Muscle of arm (tissue), 12 donors: ENCODE results near the gene PYHIN1. TPM values are rescaled to one million over a fixed set of nuclear protein-coding genes. Genes with fewer than 3 reads are reported as not detected.
A peak's percentile ranks its signal among the peaks of the same experiment; 100 is the strongest.
"Not testable (repeated sequence)": the region's sequence is repeated elsewhere in the genome, so short reads cannot be mapped to it uniquely, and the experiment has no call there.

ENCODE experiments used
- DNase-seq: peaks from one replicate; pipeline ENCODE4 v3.0.0-alpha.2; 2013
- polyA plus RNA-seq, 12 donors: library from polyadenylated mRNA; unstranded; fragments of 120-200 nt; gene quantifications; one replicate each; pipeline ENCODE4 v1.2.1, GENCODE V29; 2013; ENCODE audit not compliant: insufficient read length in 12 of 12

PYHIN1 gene
- polyA plus RNA-seq, 12 donors: 0.16 to 1.5 (median 0.30) TPM; not detected in 3

DNA sequence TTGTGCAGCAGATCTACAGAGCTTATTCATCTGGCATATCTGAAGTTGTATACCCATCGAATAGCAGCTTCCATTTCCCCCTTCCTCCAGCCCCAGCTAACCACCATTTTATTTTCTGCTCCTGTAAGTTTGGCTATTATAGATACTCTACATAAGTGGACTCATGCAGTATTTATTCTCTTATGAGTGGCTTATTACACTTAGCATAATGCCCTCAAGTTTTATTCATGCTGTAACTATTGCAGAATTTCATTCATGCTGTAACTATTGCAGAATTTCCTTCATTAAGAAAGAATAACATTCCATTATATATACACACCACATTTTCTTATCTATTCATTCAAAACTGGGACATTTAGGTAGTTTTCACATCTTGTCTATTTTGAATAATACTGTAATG is 47.9 kb downstream of the PYHIN1 start:
- DNase-seq: no peak

DNA sequence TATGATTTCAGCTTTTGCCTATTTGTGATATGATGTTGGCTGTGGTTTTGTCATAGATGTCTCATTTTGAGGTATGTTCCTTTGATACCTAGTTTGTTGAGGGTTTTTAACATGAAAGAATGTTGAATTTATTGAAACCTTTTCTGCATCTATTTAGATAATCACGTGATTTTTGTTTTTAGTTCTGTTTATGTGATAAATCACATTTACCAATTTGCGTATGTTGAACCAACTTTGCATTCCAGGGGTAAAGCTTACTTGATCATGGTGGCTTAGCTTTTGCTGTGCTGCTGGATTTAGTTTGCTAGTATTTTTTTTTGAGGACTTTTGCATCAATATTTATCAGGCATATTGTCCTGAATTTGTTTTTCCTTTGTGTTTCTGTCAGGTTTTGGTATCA is 51.9 kb downstream of the PYHIN1 start:
- no peak for DNase-seq

DNA sequence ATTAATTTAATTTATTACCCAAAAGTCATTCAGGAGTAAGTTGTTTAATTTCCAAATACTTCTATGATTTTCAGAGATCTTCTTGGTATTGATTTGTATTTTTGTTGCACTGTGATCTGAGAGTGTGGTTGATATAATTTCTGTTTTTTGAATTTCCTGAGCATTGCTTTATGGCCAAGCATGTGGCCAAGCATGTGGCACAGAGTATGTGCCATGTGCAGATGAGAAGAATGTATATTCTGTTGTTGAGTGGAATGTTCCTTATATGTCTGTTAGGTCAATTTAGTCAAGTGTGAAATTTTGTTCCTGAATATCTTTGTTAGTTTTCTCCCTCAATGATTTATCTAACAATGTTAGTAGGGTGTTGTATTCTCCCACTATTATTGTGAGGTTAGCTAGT is 53.0 kb downstream of the PYHIN1 start:
- no peak for DNase-seq

DNA sequence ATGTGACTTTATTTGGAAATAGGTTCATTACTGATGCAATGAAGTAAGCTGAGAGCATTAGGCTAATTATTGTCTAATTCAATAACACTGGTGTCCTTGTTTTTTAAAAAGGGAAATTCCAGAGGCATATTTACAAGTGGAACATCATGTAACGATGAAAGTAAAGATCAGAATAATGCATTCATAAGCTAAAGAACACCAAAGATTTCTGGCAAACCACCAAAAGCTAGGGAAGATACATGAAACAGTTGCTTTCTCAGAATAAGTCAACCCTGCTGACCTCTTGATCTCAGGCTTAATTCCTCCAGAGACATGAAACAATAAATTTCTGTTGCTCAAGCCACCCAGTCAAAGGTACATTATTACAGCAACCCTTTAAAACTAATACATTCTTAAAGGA is 58.1 kb downstream of the PYHIN1 start:
- DNase-seq: no peak

DNA sequence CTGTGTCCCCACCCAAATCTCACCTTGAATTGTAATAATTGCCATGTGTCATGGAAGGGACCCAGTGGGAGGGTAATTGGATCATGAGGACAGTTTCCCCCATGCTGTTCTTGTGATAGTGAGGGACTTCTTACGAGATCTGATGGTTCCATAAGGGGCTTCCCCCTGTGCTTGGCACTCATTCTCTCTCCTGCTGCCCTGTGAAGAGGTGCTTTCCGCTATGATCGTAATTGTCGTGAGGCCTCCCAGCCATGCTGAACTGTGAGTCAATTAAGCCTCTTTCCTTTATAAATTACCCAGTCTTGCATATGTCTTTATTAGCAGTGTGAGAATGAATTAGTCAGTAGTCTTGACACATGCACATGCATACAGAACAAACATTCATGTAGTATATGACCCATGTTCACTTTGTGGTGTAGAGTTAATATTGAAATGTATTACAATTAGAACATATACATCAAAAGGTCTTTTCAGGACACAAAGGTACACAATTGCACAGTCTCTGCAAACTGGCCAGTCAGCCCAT is 61.5 kb downstream of the PYHIN1 start:
- no peak for DNase-seq

DNA sequence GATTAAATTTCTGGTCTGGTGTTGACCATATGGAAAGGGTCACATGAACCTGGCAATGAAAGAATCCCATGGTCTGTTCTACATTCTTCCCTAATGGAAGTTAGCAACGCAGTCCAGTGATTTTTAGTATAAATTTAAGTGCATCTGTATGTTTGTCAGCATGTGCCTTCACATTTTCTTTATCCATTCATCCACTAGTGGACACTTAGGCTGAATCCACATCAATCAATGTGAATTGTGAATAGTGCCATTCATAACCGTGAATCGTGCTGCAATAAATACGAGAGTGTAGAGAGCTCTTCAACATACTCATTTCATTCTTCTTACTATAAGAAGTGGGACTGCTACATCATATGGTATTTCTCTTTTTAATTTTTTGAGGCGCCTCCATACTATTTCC is 65.6 kb downstream of the PYHIN1 start:
- DNase-seq: no peak

DNA sequence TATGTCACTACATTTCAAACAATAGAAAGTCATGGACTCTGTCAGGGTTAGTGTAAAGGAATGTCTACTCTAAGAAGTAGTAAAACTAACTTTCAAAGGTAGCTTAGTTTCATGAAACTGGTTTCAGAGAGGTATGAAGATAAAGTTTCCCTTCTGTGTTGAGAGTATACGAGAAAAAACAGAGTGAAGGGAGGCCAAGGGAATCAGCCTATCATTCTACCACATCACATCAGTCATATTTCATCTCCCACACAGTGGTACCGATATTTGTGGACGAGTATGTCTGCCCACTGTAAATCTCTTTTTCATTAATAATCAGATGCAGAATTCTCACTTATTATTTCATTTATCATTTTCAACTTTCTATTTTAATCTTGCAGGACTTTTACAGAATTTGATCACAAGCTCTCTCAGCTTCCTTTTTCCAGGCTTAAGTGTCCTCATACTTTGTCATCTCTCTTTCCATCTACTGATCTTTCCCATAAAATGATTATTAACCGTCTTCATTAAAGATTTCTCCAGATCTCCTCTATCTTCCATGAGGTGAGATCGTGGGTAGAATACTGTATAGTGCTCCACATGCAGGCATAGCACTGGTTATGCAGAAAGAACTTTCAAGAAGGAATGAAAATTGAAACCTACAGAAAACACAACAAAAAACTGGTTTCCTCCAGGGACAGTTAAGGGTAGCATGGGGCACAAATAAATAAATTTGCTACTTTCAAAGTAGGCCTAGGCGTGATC is 66.9 kb downstream of the PYHIN1 start:
- DNase-seq: no peak

DNA sequence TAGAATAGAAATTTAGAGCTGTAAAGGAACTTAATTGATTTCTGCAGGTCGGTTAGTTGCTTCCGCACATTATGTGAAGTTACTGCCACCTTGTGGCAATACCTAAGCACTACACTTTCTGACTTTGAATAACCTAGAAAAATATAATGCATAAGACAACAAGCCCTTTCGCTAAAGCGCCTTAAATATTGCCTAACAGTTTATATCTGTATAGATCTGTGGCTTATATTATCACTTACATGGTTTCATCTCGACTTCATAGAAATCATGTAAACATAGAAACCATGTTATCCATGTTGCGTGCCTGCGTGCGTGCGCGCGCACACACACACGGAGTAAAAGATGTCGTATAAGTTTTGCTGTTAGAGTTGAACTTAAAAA is 67.4 kb downstream of the PYHIN1 start:
- peak; percentile 73 for DNase-seq

DNA sequence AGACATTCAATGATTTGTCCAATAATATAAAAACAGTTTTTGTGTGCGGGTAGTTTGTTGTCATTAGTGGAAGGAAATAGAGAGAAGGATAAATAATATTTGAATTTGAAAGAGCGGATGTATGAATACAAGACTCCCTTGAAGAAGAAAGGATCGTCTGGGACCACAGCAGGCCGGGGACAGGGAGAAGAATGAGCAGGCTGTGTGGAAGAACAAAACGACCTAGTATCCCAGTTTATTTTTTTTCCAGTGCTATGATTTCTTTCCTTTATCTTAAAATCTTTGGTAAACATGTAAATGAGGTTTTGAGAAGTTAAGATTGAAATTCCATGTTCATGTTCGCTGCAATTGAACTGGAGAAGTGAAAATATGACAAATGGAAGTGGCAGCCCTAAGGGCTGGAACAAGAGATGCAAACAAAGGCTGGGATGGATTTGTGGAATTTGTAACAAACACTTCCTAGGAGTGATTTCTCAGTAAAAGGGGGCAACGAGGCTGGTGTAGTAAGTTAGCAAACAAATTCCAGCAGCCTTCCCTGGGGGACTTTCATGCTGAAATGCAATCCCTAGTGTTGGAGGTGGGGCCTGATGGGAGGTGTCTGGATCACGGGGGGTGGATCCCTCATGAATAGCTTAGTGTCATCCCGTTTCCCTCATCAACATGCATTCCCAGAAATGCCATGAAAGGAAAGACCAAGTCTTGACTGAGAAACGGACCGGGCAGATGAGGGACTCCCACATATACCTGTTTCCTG is 68.1 kb downstream of the PYHIN1 start:
- peak; percentile 55 for DNase-seq

DNA sequence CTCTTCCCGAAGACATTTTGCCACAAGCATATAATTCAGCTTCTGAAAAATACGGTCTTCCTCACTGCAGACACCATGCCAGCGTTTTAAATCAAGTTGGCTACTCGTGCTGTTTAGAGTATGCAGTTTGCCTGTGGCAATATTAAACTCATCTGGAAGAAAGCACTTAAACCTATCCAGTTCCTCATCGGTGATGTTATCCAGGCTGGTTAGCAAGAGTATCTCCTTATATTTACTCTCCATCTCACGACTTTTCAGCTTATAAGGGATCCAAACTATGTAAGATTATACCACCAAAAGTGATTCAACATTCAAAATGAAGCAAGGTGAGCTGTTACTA is 68.7 kb downstream of the PYHIN1 start:
- DNase-seq: no peak

DNA sequence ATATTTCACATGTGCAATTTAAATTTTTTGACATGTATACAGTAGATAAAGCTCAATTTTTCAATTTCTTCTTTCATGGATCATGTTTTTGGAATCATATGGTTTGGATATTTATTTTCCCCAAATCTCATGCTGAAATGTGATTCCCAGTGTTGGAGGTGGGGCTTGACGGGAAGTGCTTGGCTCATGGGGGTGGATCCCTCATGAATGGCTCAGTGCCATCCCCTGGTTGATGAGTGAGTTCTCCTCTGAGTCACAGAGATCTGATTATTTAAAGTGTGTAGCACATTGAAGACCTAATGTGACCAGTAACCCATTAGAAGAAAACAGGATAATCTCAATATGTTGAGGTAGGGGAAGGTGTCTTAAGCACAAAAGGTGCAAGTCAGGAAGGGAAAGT is 69.3 kb downstream of the PYHIN1 start:
- DNase-seq: peak; percentile 63

DNA sequence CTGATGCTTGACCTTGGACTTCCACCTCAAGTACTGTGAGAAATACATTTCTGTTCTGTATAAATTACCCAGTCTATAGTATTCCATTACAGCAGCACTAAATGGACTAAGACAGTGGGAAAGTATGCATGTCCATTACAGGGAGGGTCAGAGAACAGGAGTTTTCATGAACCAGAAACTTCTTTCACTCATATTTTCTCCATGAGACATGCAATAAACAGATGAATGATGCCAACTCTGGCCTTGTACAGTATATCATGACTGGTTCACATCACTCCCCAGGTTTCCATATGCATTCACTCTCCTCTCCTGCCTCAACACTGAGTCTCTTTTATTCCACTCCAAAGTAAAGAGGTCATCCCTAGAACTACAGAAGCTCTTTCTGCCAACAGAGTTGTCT is 73.8 kb downstream of the PYHIN1 start:
- DNase-seq: no peak

DNA sequence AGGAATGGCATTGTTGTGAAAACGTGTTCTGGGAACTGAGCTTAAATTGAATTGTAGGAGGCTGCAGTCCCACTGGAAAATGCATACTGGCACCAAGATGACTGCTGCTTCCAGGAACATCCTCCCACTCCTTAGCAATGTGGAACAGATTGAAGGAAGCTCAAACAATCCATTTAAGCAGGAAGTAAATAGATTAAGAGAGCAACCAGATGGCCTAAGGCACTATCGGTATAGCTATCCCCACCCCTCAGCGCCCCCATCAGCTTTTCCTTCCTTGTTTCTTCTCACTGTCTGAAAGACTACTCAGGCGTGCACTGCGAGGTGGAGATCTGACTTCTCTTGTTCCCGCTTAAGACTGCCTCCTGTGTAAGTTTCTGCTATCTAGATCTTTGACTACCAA is 74.3 kb downstream of the PYHIN1 start:
- DNase-seq: peak; percentile 32

DNA sequence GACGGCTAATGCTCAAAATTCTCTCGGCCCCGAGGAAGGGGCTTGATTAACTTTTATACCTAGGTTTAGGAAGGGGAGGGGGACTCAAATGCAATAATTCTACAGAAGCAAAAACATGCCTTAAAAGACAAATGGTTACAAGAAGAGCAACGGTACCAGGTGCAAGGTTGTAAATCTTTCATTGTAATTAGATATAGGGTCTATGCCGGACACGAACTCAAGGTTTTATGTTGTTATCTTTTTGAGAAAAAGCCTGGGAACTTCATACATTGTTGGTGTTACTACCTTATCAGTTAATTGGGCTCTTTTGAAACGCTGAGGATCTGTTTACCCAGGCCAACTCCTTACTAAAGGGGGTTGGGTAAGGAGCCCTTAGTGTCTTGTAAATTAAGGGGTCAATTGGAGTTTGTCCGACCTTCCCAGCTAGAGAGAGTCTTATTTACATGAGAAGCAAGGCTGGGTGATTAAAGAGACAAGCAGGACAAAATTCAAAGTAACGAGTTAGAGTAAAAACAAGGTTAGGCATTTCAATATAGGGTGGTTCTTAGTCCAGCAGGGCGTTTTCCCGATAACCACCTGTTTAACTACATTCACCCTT is 75.0 kb downstream of the PYHIN1 start:
- DNase-seq: not testable (repeated sequence)

DNA sequence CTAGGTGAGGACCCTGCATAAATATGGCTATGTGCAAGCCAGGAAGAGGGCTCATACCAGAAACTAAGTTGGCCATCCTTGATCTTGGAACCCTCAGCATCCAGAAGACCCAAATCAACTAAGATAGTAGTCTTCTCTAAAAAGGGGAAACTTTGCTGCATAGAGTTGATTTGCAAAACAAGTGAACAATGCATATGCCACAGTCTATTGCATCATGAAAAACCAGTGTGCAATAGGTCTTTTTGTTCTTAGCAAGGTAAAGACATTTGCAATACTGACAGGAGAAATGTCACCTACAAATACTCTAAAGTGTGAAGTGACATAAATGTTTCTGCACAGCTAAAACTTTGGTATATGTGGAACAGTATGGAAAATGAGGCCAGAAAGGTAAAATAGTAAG is 76.4 kb downstream of the PYHIN1 start:
- DNase-seq: no peak

DNA sequence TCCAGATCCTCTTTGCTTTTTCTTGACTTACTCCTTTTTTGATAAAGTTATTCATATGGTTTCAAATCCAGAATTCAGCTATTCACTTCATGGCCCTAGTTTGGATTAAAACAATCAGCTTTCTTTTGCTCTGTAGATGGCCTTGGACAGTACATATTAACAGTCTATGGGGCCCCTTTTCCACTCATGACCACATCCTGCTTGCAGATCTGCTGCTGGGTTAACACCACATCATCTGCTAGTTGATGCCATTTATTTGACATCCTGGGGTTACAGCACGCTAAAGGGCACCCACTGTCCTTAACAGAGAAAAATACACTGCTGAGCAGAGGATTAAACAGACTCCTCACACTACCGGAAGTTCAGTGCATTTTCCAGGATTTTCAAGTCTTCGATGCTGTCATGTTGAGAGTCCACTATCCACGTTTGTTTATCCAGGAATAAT is 77.4 kb downstream of the PYHIN1 start:
- DNase-seq: no peak

DNA sequence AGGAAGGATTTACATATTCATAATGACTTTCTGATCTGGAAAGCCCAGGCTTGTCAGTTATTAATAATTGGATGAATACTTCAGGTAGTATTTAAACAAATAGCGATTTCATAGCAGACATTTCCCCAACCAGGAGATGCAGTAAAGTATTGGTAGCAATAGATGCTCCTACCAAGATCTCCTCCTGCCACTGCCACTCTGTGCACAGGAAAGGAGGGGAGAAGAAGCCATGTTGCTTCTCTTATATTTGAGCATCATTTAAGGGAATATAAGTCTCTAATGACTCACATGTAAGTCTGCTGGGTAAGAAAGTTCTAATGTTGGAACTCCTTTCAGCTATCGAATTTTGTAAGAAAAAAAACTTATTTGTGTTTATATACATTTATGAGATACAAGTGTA is 77.9 kb downstream of the PYHIN1 start:
- no peak for DNase-seq

DNA sequence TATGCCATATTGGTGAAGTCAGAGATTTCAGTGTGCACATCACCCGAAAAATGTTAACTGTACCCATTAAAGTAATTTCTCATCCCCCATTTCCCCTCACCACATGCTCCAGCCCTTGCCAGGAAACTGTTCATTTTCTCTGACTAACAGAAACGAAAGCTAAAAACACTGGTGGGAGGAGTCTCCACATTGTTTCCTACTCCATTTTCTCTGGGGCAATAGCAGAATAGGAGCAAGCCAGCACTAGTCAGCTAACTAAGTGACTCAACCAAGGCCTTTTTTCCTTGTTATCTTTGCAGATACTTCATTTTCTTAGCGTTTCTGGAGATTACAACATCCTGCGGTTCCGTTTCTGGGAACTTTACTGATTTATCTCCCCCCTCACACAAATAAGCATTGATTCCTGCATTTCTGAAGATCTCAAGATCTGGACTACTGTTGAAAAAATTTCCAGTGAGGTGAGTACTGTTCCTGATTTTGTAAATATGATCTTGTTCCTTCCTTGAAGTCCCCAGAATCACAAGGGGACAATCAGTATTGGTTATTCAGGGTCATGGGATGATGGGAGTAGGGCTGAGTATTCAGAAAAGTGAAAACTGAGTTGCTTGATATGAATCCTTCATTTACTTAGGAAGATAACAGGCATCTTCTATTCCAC is 78.5 kb downstream of the PYHIN1 start, which contains the start of gene IFI16:
Gene IFI16, plus strand, starts transcription at position 204 of the 658 bp plus-strand sequence. CDS start 4,774 bp downstream, outside the sequence.
- peak; percentile 79 for DNase-seq

DNA sequence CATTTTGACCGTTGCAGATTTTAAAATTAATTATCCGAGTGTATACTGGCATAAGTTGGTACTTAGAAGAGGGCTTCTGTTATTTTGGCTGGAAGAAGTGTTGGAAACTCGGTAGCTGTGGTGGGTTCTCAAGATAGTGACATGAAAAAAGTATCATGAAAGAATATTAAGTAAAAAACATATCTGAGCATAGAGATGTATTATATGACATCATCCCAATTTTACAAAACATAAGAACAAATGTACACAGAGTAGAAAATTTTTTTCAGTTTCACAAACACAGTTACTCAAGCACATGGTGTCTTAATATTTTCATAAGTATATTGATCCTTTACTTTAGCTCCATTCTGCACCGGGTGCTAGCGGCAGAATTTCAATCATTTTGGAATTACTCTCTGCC is 79.0 kb downstream of the PYHIN1 start:
- DNase-seq: peak; percentile 10

DNA sequence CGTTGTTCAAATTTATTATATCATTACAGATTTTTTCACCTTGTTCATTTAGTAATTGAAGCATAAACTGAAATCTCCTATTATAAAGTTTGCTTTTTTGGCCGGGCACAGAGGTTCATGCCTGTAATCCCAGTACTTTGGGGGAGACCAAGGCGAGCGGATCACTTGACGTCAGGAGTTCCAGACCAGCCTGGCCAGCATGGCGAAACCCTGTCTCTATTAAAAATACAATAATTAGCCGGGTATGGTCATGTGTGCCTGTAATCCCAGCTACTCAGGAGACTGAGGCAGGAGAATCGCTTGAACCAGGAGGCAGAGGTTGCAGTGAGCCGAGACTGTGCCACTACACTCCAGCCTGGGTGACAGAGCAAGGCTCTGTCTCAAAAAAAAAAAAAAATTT is 79.6 kb downstream of the PYHIN1 start:
- DNase-seq: not testable (repeated sequence)

DNA sequence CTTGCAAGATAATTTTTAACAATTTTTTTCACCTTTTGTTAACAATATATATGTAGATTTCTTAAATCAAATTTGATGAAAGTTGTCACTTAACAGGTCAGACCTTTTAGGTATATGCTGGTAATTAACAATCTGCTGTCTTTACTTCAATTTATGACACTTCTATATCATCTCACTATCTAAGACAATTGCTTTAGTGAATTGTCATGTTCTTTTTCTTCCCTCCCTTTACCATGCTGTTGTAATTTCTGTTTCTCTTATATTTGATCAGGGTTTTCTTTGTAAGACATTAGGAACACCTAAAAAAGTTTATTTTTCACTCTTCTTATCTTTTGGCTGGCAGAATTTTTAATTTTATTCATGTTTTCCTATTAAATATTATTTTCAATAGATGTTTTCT is 80.4 kb downstream of the PYHIN1 start:
- no peak for DNase-seq

DNA sequence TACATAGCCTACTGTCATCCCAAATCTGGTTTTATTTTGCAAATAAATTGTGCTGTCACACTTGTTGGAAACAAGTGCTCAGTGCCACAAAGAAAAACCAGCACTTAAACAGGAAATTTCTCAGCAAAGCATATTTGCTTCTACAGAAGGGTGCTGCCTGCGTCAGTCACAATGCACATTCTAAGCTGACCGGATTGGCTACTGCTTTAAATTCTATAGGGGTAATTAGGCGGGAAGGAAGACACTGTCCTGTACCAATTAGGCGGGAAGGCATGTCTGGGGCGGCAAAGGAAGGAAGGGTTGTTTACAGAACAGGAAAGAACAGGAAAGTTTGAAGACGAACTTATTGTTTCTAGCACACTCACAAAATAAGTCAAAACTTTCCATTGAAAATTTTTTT is 81.1 kb downstream of the PYHIN1 start:
- peak; percentile 19 for DNase-seq
